CD4-positive, alpha-beta memory T cell (primary cell): ENCODE data around the gene AFDN. TPM values are rescaled to one million over a fixed set of nuclear protein-coding genes. Genes with fewer than 3 reads are reported as not detected.

ENCODE experiments used
- CTCF ChIA-PET: fragments of 350-600 bp; sonication (Branson Sonifier 250); formaldehyde crosslinking; loops from one replicate; lab custom pipeline; 2021; ENCODE audit warnings: inconsistent platforms; ENCODE audit not compliant: partially characterized antibody; lab: Charles Lee
- POLR2A ChIA-PET: fragments of 350-600 bp; sonication (Branson Sonifier 250); formaldehyde crosslinking; loops from one replicate; lab custom pipeline; 2021; ENCODE audit not compliant: partially characterized antibody; lab: Charles Lee
- DNase-seq, 5 donors: peaks; one replicate each; pipeline versions ENCODE4 v3.0.0 to v3.0.0-alpha.2; 2020 to 2022; ENCODE audit warnings: mixed read lengths in 1 of 5
- H3K27ac ChIP-seq: one replicate; pipeline ENCODE4 v1.7.0; 2013; ENCODE audit warnings: low read depth, low read length
- H3K27me3 ChIP-seq: 2 replicates; pipeline ENCODE4 v1.7.0; 2013; ENCODE audit warnings: mild to moderate bottlenecking, low read length, moderate library complexity; ENCODE audit not compliant: insufficient read depth
- H3K36me3 ChIP-seq: 2 replicates; pipeline ENCODE4 v1.7.0; 2013; ENCODE audit warnings: mild to moderate bottlenecking, low read length, moderate library complexity; ENCODE audit not compliant: insufficient read depth
- H3K4me1 ChIP-seq: 2 replicates; pipeline ENCODE4 v1.7.0; 2013; ENCODE audit warnings: mild to moderate bottlenecking, low read length, moderate library complexity; ENCODE audit not compliant: insufficient read depth
- H3K4me3 ChIP-seq, 2 donors: one replicate each; pipeline ENCODE4 v1.7.0; 2013; ENCODE audit warnings: low read length in 2 of 2, mild to moderate bottlenecking in 1 of 2
- H3K9me3 ChIP-seq, 2 donors: one replicate each; pipeline ENCODE4 v1.7.0; 2013; ENCODE audit warnings: low read length in 2 of 2, control low read depth in 1 of 2; ENCODE audit not compliant: control insufficient read depth in 1 of 2
- H3K27ac Mint-ChIP-seq, 7 donors: one replicate each; pipeline ENCODE4 v1.8.0; 2020 to 2021; ENCODE audit warnings: mixed read lengths in 7 of 7, mild to moderate bottlenecking in 6 of 7, inconsistent platforms in 3 of 7, moderate library complexity in 3 of 7
- H3K27me3 Mint-ChIP-seq, 2 donors: one replicate each; pipeline ENCODE4 v1.8.0; 2020 to 2021; ENCODE audit warnings: mixed read lengths in 2 of 2
- H3K36me3 Mint-ChIP-seq, 2 donors: one replicate each; pipeline ENCODE4 v1.8.0; 2020 to 2021; ENCODE audit warnings: mixed read lengths in 2 of 2, inconsistent platforms in 1 of 2, mild to moderate bottlenecking in 1 of 2
- H3K4me1 Mint-ChIP-seq, 4 donors: one replicate each; pipeline ENCODE4 v1.8.0; 2020 to 2021; ENCODE audit warnings: mixed read lengths in 4 of 4, mild to moderate bottlenecking in 1 of 4
- H3K4me3 Mint-ChIP-seq, 8 donors: one replicate each; pipeline ENCODE4 v1.8.0; 2020 to 2021; ENCODE audit warnings: mixed read lengths in 8 of 8, mild to moderate bottlenecking in 7 of 8, moderate library complexity in 6 of 8, inconsistent platforms in 3 of 8
- H3K9me3 Mint-ChIP-seq, 8 donors: one replicate each; pipeline ENCODE4 v1.8.0; 2020 to 2021; ENCODE audit warnings: mixed read lengths in 8 of 8, mild to moderate bottlenecking in 5 of 8, inconsistent platforms in 3 of 8, moderate library complexity in 1 of 8
- intact Hi-C: fragments of 100-400 bp; cut with micrococcal nuclease; formaldehyde crosslinking; loops from one replicate; pipeline ENCODE4 v1.15.1; 2023
- polyA plus RNA-seq, 2 donors: library from polyadenylated mRNA; unstranded; fragments of 300-500 nt; fragmentation: Illumina TruSeq; gene quantifications; one replicate each; pipeline ENCODE4 v1.2.3, GENCODE V29; 2021
- total RNA-seq, 2 experiments: library from RNA; stranded (reverse); gene quantifications; one replicate each; pipeline ENCODE4 v1.2.3, GENCODE V29; 2021

Gene AFDN
- total and polyA plus RNA-seq, 4 experiments from 2014 or later, result 1.4 to 24.3 (median 15.3) TPM

DNA sequence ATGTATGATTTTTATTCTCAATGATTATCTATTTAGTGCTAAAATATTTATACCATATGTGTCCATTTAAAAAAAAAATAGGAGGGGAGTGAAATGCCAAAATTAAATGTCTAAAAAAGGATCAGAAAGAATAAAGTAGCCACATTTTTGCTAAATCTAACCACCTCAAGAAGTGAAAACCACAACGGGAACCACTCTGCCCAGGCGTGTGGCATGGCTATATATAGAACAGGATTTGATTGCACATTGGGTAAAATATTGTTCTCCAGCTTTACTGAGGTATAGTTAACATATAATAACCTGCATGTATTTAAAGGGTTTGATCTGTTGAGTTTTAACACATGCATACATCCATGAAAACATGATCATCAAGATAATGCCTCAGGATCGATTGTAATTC lies 19.0 kb upstream of the AFDN start:
- no peaks in the 10 kb centered on the region for H3K27me3 ChIP-seq
- POLR2A ChIA-PET, result no interaction called here
- H3K36me3 Mint-ChIP-seq, result no peaks in the 10 kb centered on the region
- H3K36me3 ChIP-seq, result no peaks in the 10 kb centered on the region
- H3K9me3 Mint-ChIP-seq, result peaks cover 0 to 5% (median 0%) of the 10 kb centered on the region in 8 donors
- no peaks in the 10 kb centered on the region for H3K9me3 ChIP-seq
- H3K4me1 Mint-ChIP-seq, result no peaks in the 10 kb centered on the region
- no peaks in the 10 kb centered on the region for H3K4me1 ChIP-seq
- no peak overlapping the region for H3K4me3 Mint-ChIP-seq
- no peak overlapping the region for H3K27ac Mint-ChIP-seq
- CTCF ChIA-PET, result no interaction called here
- intact Hi-C loops, result no loop called here
- H3K4me3 ChIP-seq, result no peak overlapping the region
- no peak overlapping the region for H3K27ac ChIP-seq
- no peak for DNase-seq
- H3K27me3 Mint-ChIP-seq, result peaks cover 23 to 24% of the 10 kb centered on the region in 2 donors

DNA sequence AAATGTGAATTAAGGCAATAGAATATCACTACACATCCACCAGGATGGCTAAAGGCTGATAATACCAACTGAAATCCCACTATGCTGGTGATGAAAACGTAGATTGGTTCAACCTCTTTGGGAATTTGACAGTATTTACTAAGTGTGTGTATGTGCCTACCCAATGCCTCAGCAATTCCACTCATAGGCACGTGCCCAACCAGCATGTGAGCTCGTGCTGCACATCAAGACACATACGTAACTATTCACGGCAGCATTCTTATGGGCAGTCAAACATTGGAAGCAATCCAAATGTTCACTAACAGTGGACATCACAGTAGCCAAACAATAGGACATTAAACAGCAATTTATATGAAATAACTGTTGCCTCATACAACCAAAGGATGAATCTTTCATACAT lies 15.7 kb upstream of the AFDN start:
- intact Hi-C loops, result no loop called here
- ChIA-PET POLR2A (no interaction called here), CTCF (no interaction called here)
- Mint-ChIP-seq H3K4me3 (no peak overlapping the region), H3K4me1 (no peaks in the 10 kb centered on the region), H3K27ac (no peak overlapping the region), H3K36me3 (no peaks in the 10 kb centered on the region), H3K9me3 (peaks cover 0 to 5% (median 0%) of the 10 kb centered on the region in 8 donors), H3K27me3 (peaks cover 18 to 19% of the 10 kb centered on the region in 2 donors)
- Histone ChIP-seq H3K36me3 (no peaks in the 10 kb centered on the region), H3K9me3 (no peaks in the 10 kb centered on the region), H3K4me3 (no peak overlapping the region), H3K27me3 (no peaks in the 10 kb centered on the region), H3K27ac (no peak overlapping the region), H3K4me1 (no peaks in the 10 kb centered on the region)
- DNase-seq, result no peak

DNA sequence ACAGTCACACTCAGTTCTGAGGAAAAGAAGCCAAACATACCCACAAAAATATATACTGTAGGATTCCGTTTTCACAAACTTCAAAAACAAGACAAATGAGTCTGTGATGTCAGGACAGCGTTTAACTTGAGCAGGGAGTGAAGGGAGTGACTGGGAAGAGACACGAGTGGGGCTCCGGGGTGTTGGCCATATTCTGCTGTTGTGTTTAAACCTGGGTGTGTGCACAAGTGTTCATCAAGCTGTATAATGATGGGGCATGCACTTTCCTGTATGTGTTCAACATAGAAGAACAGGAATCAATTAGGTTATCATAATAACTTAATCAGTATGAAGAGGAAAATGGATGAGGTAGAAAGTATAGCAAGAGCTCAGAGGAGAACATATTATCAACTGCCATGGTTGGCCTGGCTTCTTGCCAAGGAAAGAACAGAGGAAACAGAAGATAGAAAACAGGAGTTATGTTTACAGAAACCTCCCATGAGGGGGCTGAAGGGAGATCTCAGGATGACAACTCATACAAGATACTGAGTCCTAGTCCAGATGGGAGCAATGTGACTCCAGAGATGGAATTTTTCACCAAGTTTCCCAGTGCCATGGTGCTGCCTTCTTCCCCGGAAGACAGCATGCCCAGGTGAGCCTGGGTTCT lies 15.1 kb upstream of the AFDN start:
- H3K9me3 Mint-ChIP-seq, result peaks cover 0 to 5% (median 0%) of the 10 kb centered on the region in 8 donors
- intact Hi-C loops, result no loop called here

DNA sequence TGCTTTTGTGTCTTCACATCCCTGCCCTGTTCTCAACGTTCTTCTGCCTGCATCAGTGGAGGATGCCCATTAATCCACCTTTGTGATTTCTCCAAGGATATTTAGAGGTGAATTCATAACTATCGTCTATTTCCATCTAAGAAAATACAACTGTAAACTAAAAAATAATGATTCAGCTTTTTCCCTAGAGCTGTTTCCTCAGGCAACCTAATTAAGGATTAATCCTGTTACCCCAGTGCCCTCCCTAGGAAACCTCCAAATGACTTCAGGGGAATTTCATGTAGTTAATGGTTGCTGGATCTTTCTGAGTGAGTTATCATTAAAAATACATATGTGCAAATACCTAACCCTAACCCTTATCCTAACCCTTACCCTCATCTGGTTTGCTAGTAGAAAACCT lies 14.6 kb upstream of the AFDN start:
- POLR2A ChIA-PET, result no interaction called here
- peaks cover 18 to 19% of the 10 kb centered on the region in 2 donors for H3K27me3 Mint-ChIP-seq
- Histone ChIP-seq H3K27me3 (no peaks in the 10 kb centered on the region), H3K4me3 (no peak overlapping the region), H3K36me3 (no peaks in the 10 kb centered on the region), H3K4me1 (no peaks in the 10 kb centered on the region), H3K27ac (no peak overlapping the region), H3K9me3 (no peaks in the 10 kb centered on the region)
- H3K36me3 Mint-ChIP-seq, result no peaks in the 10 kb centered on the region
- no peak for DNase-seq
- no peak overlapping the region for H3K27ac Mint-ChIP-seq
- no peaks in the 10 kb centered on the region for H3K4me1 Mint-ChIP-seq
- CTCF ChIA-PET, result no interaction called here
- no peak overlapping the region for H3K4me3 Mint-ChIP-seq
- H3K9me3 Mint-ChIP-seq, result peaks cover 0 to 5% (median 0%) of the 10 kb centered on the region in 8 donors
- intact Hi-C loops, result no loop called here

More for the DNA sequence above, 15.1 kb upstream of the AFDN start:
- Histone ChIP-seq H3K9me3 (no peaks in the 10 kb centered on the region), H3K36me3 (no peaks in the 10 kb centered on the region), H3K4me1 (no peaks in the 10 kb centered on the region), H3K4me3 (no peak overlapping the region), H3K27ac (no peak overlapping the region), H3K27me3 (no peaks in the 10 kb centered on the region)
- ChIA-PET CTCF (no interaction called here), POLR2A (no interaction called here)
- Mint-ChIP-seq H3K27me3 (peaks cover 17 to 20% of the 10 kb centered on the region in 2 donors), H3K4me1 (no peaks in the 10 kb centered on the region), H3K36me3 (no peaks in the 10 kb centered on the region), H3K27ac (no peak overlapping the region), H3K4me3 (no peak overlapping the region)
- DNase-seq, result no peak

DNA sequence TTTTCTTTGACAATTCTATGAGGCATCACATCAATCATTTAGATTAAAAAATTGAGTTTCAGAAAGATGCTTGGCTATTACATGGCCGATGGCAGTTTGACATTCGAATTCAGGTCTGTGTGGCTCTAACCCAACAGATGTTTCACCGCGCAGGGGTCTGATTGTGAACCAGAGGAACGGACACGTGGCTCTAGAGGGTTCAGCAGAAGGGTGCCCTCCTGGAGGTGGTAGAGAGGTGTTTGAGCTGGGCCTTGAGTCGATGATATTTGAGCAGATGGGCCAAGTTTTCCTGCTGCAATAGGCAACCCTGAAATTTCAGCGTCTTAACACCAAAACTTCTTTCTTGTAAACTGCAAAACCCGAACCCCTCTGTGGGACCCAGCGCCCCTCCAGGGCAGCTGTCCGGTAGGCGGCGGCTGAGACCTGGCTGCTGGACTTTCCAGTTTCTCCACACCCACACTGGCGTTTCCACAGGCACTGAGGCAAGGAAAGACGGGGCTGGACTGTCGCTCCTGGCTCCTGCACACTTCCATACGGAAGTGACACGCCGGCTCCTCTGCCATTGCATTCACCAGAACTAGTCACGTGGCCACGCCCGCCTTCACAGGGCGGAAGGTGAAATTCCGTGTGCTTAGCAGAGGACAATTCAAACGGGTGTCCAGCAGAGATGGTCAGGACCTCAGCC lies 11.3 kb upstream of the AFDN start:
- H3K27ac Mint-ChIP-seq, result peak overlapping the region in 1 of 7 donors; percentile 44
- Histone ChIP-seq H3K27ac (no peak overlapping the region), H3K36me3 (no peaks in the 10 kb centered on the region), H3K9me3 (no peaks in the 10 kb centered on the region), H3K27me3 (no peaks in the 10 kb centered on the region), H3K4me1 (no peaks in the 10 kb centered on the region), H3K4me3 (no peak overlapping the region)
- DNase-seq, result no peak
- H3K36me3 Mint-ChIP-seq, result no peaks in the 10 kb centered on the region
- H3K27me3 Mint-ChIP-seq, result peaks cover 33 to 36% of the 10 kb centered on the region in 2 donors
- H3K4me1 Mint-ChIP-seq, result no peaks in the 10 kb centered on the region
- CTCF ChIA-PET, result interaction anchor here (1.0 kb wide), 1 partner anchor 63 kb away, joined by 3 read pairs; no protein-coding TSS in a partner anchor
- H3K9me3 Mint-ChIP-seq, result peaks cover 0 to 5% (median 0%) of the 10 kb centered on the region in 8 donors
- intact Hi-C loops, result no loop called here
- POLR2A ChIA-PET, result no interaction called here
- H3K4me3 Mint-ChIP-seq, result peak overlapping the region in 3 of 8 donors; percentile 18 to 67 (median 45)

DNA sequence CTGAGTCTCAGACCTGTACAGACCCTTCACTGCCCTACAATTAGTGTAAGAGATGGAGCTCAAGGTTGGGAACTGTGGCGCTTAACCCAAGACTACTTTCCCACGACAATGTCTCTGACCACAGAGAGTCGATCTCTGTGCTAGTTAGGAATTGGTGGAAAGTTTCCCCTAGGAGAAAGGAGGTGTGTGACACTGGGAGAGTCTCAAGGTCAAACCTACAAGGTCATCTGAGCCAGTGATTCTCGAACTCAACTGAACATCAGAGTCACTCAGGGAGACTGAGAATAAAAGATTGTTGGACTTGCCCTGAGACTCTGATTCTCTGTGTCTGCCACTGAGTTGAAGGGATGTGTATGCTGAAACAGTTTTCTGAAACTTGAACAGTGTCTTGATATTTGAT lies 9.7 kb upstream of the AFDN start:
- Mint-ChIP-seq H3K4me3 (no peak overlapping the region), H3K27me3 (peaks cover 27 to 31% of the 10 kb centered on the region in 2 donors), H3K9me3 (peaks cover 0 to 5% (median 0%) of the 10 kb centered on the region in 8 donors), H3K27ac (no peak overlapping the region), H3K36me3 (no peaks in the 10 kb centered on the region), H3K4me1 (no peaks in the 10 kb centered on the region)
- DNase-seq, result no peak
- no peaks in the 10 kb centered on the region for H3K27me3 ChIP-seq
- no peaks in the 10 kb centered on the region for H3K9me3 ChIP-seq
- H3K4me3 ChIP-seq, result no peak overlapping the region
- H3K27ac ChIP-seq, result no peak overlapping the region
- CTCF ChIA-PET, result no interaction called here
- no peaks in the 10 kb centered on the region for H3K4me1 ChIP-seq
- H3K36me3 ChIP-seq, result no peaks in the 10 kb centered on the region
- POLR2A ChIA-PET, result no interaction called here
- intact Hi-C loops, result no loop called here

DNA sequence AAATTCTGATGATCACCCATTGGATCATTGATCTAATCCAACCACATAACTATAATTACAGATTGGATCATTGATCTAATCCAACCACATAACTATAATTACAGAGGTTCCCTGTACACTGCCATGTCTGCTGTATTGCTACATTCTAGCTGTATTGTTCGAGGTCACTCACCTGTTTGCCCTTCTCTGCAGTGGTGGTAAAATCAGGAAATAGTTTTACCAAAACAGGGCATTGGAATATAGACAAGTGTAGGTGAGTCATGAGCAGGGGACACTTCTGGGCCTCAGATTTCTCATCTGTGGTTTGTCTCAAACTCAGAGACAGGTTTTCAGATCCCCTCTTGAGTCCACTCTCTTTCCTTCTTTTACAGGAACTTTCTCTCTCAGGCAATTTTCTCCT lies 9.0 kb upstream of the AFDN start:
- CTCF ChIA-PET, result no interaction called here

More for the DNA sequence above, 9.0 kb upstream of the AFDN start:
- H3K4me1 ChIP-seq, result no peaks in the 10 kb centered on the region
- no peaks in the 10 kb centered on the region for H3K27me3 ChIP-seq
- peaks cover 27 to 35% of the 10 kb centered on the region in 2 donors for H3K27me3 Mint-ChIP-seq
- H3K36me3 ChIP-seq, result no peaks in the 10 kb centered on the region
- DNase-seq, result no peak
- H3K27ac Mint-ChIP-seq, result no peak overlapping the region
- intact Hi-C loops, result no loop called here
- no peak overlapping the region for H3K27ac ChIP-seq
- H3K36me3 Mint-ChIP-seq, result no peaks in the 10 kb centered on the region
- no peaks in the 10 kb centered on the region for H3K4me1 Mint-ChIP-seq
- POLR2A ChIA-PET, result no interaction called here
- H3K9me3 ChIP-seq, result no peaks in the 10 kb centered on the region
- H3K4me3 Mint-ChIP-seq, result no peak overlapping the region
- no peak overlapping the region for H3K4me3 ChIP-seq
- peaks cover 0 to 5% (median 0%) of the 10 kb centered on the region in 8 donors for H3K9me3 Mint-ChIP-seq
